ENCODE measurements around the gene GABRR2. TPM values are rescaled to one million over a fixed set of nuclear protein-coding genes. Genes with fewer than 3 reads are reported as not detected.

The GABRR2 gene
- total and polyA plus RNA-seq, 4 donors = 0.10 to 1.7 (median 0.35) TPM

DNA sequence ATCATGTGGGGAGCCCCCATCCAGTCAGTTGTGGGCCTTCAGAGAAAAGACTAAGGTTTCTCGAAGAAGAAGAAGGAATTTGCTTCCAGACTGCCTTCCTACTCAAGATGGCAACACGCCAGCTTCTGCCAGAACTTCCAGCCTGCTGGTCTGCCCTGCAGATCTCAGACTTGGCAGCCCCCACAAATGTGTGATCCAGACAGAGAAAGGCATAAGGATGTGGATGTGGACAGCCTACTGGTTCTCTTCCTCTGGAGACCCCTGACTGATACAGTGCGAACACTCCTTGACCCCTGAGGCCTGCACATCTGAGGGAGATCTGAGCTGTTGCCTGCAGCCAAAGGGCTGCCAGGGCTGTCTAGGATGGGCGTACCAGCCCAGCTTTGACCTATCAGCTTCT is 106.5 kb downstream of the GABRR2 start:
- Histone ChIP-seq H3K27ac (ENCODE audit: low read depth in 1 of 2, low read length in 2 of 2) (no peak overlapping the region), H3K9ac (ENCODE audit: low read depth in 1 of 2, low read length in 2 of 2) (no peak overlapping the region), H3K36me3 (ENCODE audit: control insufficient read depth in 4 of 4, insufficient read depth in 3 of 4, low read depth in 1 of 4, low read length in 3 of 4) (no peaks in the 10 kb centered on the region), H3K9me3 (ENCODE audit: control insufficient read depth in 4 of 4, low read length in 3 of 4) (no peaks in the 10 kb centered on the region), H3K4me3 (ENCODE audit: low read depth in 1 of 3, low read length in 3 of 3) (no peak overlapping the region), H3K27me3 (ENCODE audit: control insufficient read depth in 4 of 4, insufficient read depth in 4 of 4, low read length in 3 of 4) (no peaks in the 10 kb centered on the region), H3K4me1 (ENCODE audit: control insufficient read depth in 4 of 4, insufficient read depth in 4 of 4, low read length in 3 of 4) (no peaks in the 10 kb centered on the region)
- DNase-seq (ENCODE audit: low spot score) = no peak
- WGBS = 68% methylated on average over 4 of the region's 4 CpGs
- TF ChIP-seq FOXA1 (IDR thresholded peaks at IDR 0.05) (no peak), RXRA (IDR thresholded peaks at IDR 0.05) (no peak), TAF1 (conservative IDR thresholded peaks at IDR 0.05) (no peak), SP1 (IDR thresholded peaks at IDR 0.05) (no peak), HNF4G (IDR thresholded peaks at IDR 0.05) (no peak), NR2F2 (IDR thresholded peaks at IDR 0.05) (no peak), EGR1 (IDR thresholded peaks at IDR 0.05; ENCODE audit: low read depth in 2 of 2) (no peak), JUND (IDR thresholded peaks at IDR 0.05) (no peak), YY1 (IDR thresholded peaks at IDR 0.05) (no peak)
- TF ChIP-seq, protein P1, sequence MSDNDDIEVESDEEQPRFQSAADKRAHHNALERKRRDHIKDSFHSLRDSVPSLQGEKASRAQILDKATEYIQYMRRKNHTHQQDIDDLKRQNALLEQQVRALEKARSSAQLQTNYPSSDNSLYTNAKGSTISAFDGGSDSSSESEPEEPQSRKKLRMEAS (IDR thresholded peaks at IDR 0.05) = no peak
- TF ChIP-seq, protein P2, sequence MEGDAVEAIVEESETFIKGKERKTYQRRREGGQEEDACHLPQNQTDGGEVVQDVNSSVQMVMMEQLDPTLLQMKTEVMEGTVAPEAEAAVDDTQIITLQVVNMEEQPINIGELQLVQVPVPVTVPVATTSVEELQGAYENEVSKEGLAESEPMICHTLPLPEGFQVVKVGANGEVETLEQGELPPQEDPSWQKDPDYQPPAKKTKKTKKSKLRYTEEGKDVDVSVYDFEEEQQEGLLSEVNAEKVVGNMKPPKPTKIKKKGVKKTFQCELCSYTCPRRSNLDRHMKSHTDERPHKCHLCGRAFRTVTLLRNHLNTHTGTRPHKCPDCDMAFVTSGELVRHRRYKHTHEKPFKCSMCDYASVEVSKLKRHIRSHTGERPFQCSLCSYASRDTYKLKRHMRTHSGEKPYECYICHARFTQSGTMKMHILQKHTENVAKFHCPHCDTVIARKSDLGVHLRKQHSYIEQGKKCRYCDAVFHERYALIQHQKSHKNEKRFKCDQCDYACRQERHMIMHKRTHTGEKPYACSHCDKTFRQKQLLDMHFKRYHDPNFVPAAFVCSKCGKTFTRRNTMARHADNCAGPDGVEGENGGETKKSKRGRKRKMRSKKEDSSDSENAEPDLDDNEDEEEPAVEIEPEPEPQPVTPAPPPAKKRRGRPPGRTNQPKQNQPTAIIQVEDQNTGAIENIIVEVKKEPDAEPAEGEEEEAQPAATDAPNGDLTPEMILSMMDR (IDR thresholded peaks at IDR 0.05; ENCODE audit: low read depth, low read length, missing input control) = no peak

Other genes with a start within 250 kb of the GABRR2 start
- 10 to 100 TPM; 40.9 to 71.4 TPM for gene PNRC1, start 234.5 kb downstream of the GABRR2 start, total RNA-seq
- gene PNRC1, start 234.5 kb downstream of the GABRR2 start, polyA plus RNA-seq = 10 to 100 TPM; 27.4 to 66.4 TPM
- 1 to 10 TPM in 1 of 2 donors, under 1 TPM in 1; 0.17 to 1.0 TPM for gene SRSF12, start 197.2 kb downstream of the GABRR2 start, total RNA-seq
- gene SRSF12, start 197.2 kb downstream of the GABRR2 start, polyA plus RNA-seq = under 1 TPM; 0.22 to 0.56 TPM
- gene PM20D2, start 169.2 kb downstream of the GABRR2 start, total RNA-seq = 10 to 100 TPM in 1 of 2 donors, 1 to 10 TPM in 1; 6.4 to 12.4 TPM
- 1 to 10 TPM; 1.7 to 2.5 TPM for gene PM20D2, start 169.2 kb downstream of the GABRR2 start, polyA plus RNA-seq
- gene GABRR1, start 97.9 kb downstream of the GABRR2 start, total RNA-seq = not detected
- gene GABRR1, start 97.9 kb downstream of the GABRR2 start, polyA plus RNA-seq = not detected
- 10 to 100 TPM; 20.0 to 26.4 TPM for gene UBE2J1, start 37.4 kb upstream of the GABRR2 start, total RNA-seq
- 10 to 100 TPM; 14.7 to 16.1 TPM for gene UBE2J1, start 37.4 kb upstream of the GABRR2 start, polyA plus RNA-seq
- 1 to 10 TPM; 4.7 to 6.7 TPM for gene RRAGD, start 97.0 kb upstream of the GABRR2 start, total RNA-seq
- gene RRAGD, start 97.0 kb upstream of the GABRR2 start, polyA plus RNA-seq = 1 to 10 TPM; 4.8 to 6.3 TPM
- 1 to 10 TPM; 4.1 to 9.2 TPM for gene ANKRD6, start 117.9 kb upstream of the GABRR2 start, total RNA-seq
- gene ANKRD6, start 117.9 kb upstream of the GABRR2 start, polyA plus RNA-seq = 1 to 10 TPM; 2.9 to 3.5 TPM